RKO (cell line): ENCODE data around the gene ELAVL2.

Experiments used
- DNase-seq: peaks from one replicate; pipeline ENCODE4 v3.0.0-alpha.2; 2016; ENCODE audit warnings: low spot score

Gene ELAVL2

GRCh38 chr9:23821375-23822181, 4.5 kb downstream of the ELAVL2 start:
- DNase-seq = no peak

GRCh38 chr9:23820451-23821374, 5.3 kb downstream of the ELAVL2 start:
- DNase-seq = no peak

- no peak for DNase-seq
Observed at GRCh38 chr9:23819403-23819802, 6.6 kb downstream of the ELAVL2 start.

GRCh38 chr9:23814243-23814642, 11.8 kb downstream of the ELAVL2 start:
- DNase-seq = no peak

- no peak for DNase-seq
Observed at GRCh38 chr9:23812673-23813072, 13.4 kb downstream of the ELAVL2 start.

GRCh38 chr9:23811633-23812032, 14.4 kb downstream of the ELAVL2 start:
- no peak for DNase-seq

GRCh38 chr9:23803216-23803615, 22.8 kb downstream of the ELAVL2 start:
- no peak for DNase-seq

- no peak for DNase-seq
Observed at GRCh38 chr9:23801523-23801922, 24.5 kb downstream of the ELAVL2 start.

- no peak for DNase-seq
Observed at GRCh38 chr9:23799521-23799920, 26.5 kb downstream of the ELAVL2 start.

GRCh38 chr9:23798325-23798724, 27.7 kb downstream of the ELAVL2 start:
- DNase-seq = no peak

GRCh38 chr9:23796209-23796608, 29.8 kb downstream of the ELAVL2 start:
- no peak for DNase-seq

- DNase-seq = no peak
Observed at GRCh38 chr9:23790351-23791260, 35.4 kb downstream of the ELAVL2 start.

GRCh38 chr9:23789529-23790254, 36.3 kb downstream of the ELAVL2 start:
- no peak for DNase-seq

- DNase-seq = no peak
Observed at GRCh38 chr9:23784962-23785361, 41.1 kb downstream of the ELAVL2 start.

- no peak for DNase-seq
Observed at GRCh38 chr9:23783509-23783908, 42.5 kb downstream of the ELAVL2 start.

- no peak for DNase-seq
Observed at GRCh38 chr9:23779220-23779619, 46.8 kb downstream of the ELAVL2 start.

GRCh38 chr9:23777328-23777727, 48.7 kb downstream of the ELAVL2 start:
- no peak for DNase-seq

GRCh38 chr9:23775549-23775948, 50.5 kb downstream of the ELAVL2 start:
- no peak for DNase-seq

GRCh38 chr9:23774266-23774665, 51.8 kb downstream of the ELAVL2 start:
- DNase-seq = no peak

- DNase-seq = no peak
Observed at GRCh38 chr9:23772385-23772783, 53.7 kb downstream of the ELAVL2 start.

GRCh38 chr9:23771746-23772384, 54.2 kb downstream of the ELAVL2 start:
- no peak for DNase-seq
